HG03378 (cell line): ENCODE measurements around the gene MRPL50.

Source experiments
- ATAC-seq: cut with Tn5 transposase; IDR thresholded peaks from one replicate; pipeline ENCODE4 v1.9.1; 2021; ENCODE audit warnings: mild to moderate bottlenecking, moderate library complexity; ENCODE audit not compliant: unreplicated experiment

Gene MRPL50

GRCh38 chr9:101350285-101350684 lies 48.1 kb downstream of the MRPL50 start:
- no peak for ATAC-seq

- no peak for ATAC-seq
These were observed 55.8 kb downstream of the MRPL50 start for GRCh38 chr9:101342595-101342994.

- no peak for ATAC-seq
These were observed 56.5 kb downstream of the MRPL50 start for GRCh38 chr9:101341958-101342357.
